ENCODE data around the gene ATRNL1. TPM values are rescaled to one million over a fixed set of nuclear protein-coding genes. Genes with fewer than 3 reads are reported as not detected.
"Not testable (repeated sequence)": the region's sequence is repeated elsewhere in the genome, so short reads cannot be mapped to it uniquely, and the experiment has no call there.

ATRNL1 gene
- total and polyA plus RNA-seq, 5 donors = 0.75 to 2.2 (median 2.0) TPM

GRCh38 chr10:115802911-115803310 lies 709.7 kb downstream of the ATRNL1 start:
- Histone ChIP-seq H3K4me1 (ENCODE audit: control insufficient read depth, insufficient read depth, low read length) (no peaks in the 10 kb centered on the region), H3K27ac (ENCODE audit: low read length) (no peak overlapping the region), H3K27me3 (ENCODE audit: control insufficient read depth, insufficient read depth) (no peaks in the 10 kb centered on the region), H3K9me3 (ENCODE audit: control insufficient read depth, low read length) (no peaks in the 10 kb centered on the region), H3K4me3 (ENCODE audit: low read length) (no peak overlapping the region)
- ATAC-seq (no peak), DNase-seq (no peak)
- intact Hi-C loops (cut with DNase I) = no loop called here

GRCh38 chr10:115814542-115814941 lies 721.4 kb downstream of the ATRNL1 start:
- no peak overlapping the region for H3K27ac ChIP-seq (ENCODE audit: low read length)
- 37% methylated on average over 2 of the region's 2 CpGs for WGBS
- intact Hi-C loops (cut with DNase I) = no loop called here
- no peak for DNase-seq
- H3K4me1 ChIP-seq (ENCODE audit: control insufficient read depth, insufficient read depth, low read length) = no peaks in the 10 kb centered on the region
- no peak for ATAC-seq
- no peaks in the 10 kb centered on the region for H3K9me3 ChIP-seq (ENCODE audit: control insufficient read depth, low read length)
- no peak overlapping the region for H3K4me3 ChIP-seq (ENCODE audit: low read length)
- no peaks in the 10 kb centered on the region for H3K27me3 ChIP-seq (ENCODE audit: control insufficient read depth, insufficient read depth)

GRCh38 chr10:115818012-115818411 lies 724.8 kb downstream of the ATRNL1 start:
- ATAC-seq (no peak), DNase-seq (no peak)
- H3K4me3 ChIP-seq (ENCODE audit: low read length) = no peak overlapping the region
- H3K9me3 ChIP-seq (ENCODE audit: control insufficient read depth, low read length) = no peaks in the 10 kb centered on the region
- WGBS = 35% methylated on average over 2 of the region's 2 CpGs
- no peak overlapping the region for H3K27ac ChIP-seq (ENCODE audit: low read length)
- H3K4me1 ChIP-seq (ENCODE audit: control insufficient read depth, insufficient read depth, low read length) = no peaks in the 10 kb centered on the region
- intact Hi-C loops (cut with DNase I) = no loop called here
- H3K27me3 ChIP-seq (ENCODE audit: control insufficient read depth, insufficient read depth) = no peaks in the 10 kb centered on the region

GRCh38 chr10:115826396-115826795 lies 733.2 kb downstream of the ATRNL1 start:
- ATAC-seq (no peak), DNase-seq (no peak)
- WGBS = 92% methylated on average over 9 of the region's 9 CpGs
- Histone ChIP-seq H3K9me3 (ENCODE audit: control insufficient read depth, low read length) (no peaks in the 10 kb centered on the region), H3K27ac (ENCODE audit: low read length) (no peak overlapping the region), H3K27me3 (ENCODE audit: control insufficient read depth, insufficient read depth) (no peaks in the 10 kb centered on the region), H3K4me1 (ENCODE audit: control insufficient read depth, insufficient read depth, low read length) (no peaks in the 10 kb centered on the region), H3K4me3 (ENCODE audit: low read length) (no peak overlapping the region)
- intact Hi-C loops (cut with DNase I) = loop anchor here in 1 of 4 donors (10.0 kb wide), 1 partner anchor 458 kb away; no protein-coding TSS in a partner anchor

- WGBS = 61% methylated on average over 6 of the region's 6 CpGs
- Histone ChIP-seq H3K9me3 (ENCODE audit: control insufficient read depth, low read length) (no peaks in the 10 kb centered on the region), H3K4me1 (ENCODE audit: control insufficient read depth, insufficient read depth, low read length) (no peaks in the 10 kb centered on the region), H3K4me3 (ENCODE audit: low read length) (no peak overlapping the region), H3K27me3 (ENCODE audit: control insufficient read depth, insufficient read depth) (no peaks in the 10 kb centered on the region), H3K27ac (ENCODE audit: low read length) (no peak overlapping the region)
- peak; percentile 63 to 67 for ATAC-seq
- intact Hi-C loops (cut with DNase I) = loop anchor here in 1 of 4 donors (10.0 kb wide), 1 partner anchor 457 kb away; no protein-coding TSS in a partner anchor
- DNase-seq = peak in 1 of 3 donors; percentile 52
Measured at GRCh38 chr10:115827231-115828009, 734.3 kb downstream of the ATRNL1 start.

GRCh38 chr10:115828182-115828581 lies 735.0 kb downstream of the ATRNL1 start:
- intact Hi-C loops (cut with DNase I) = loop anchor here in 1 of 4 donors (10.0 kb wide), 1 partner anchor 457 kb away; no protein-coding TSS in a partner anchor
- ATAC-seq = peak in 1 of 2 donors; percentile 35
- not testable (repeated sequence) for H3K27ac ChIP-seq (ENCODE audit: low read length)

GRCh38 chr10:115829521-115830205 lies 736.5 kb downstream of the ATRNL1 start:
- Histone ChIP-seq H3K27ac (ENCODE audit: low read length) (no peak overlapping the region), H3K27me3 (ENCODE audit: control insufficient read depth, insufficient read depth) (no peaks in the 10 kb centered on the region), H3K4me1 (ENCODE audit: control insufficient read depth, insufficient read depth, low read length) (no peaks in the 10 kb centered on the region), H3K4me3 (ENCODE audit: low read length) (no peak overlapping the region), H3K9me3 (ENCODE audit: control insufficient read depth, low read length) (no peaks in the 10 kb centered on the region)
- DNase-seq (no peak), ATAC-seq (peak; percentile 25 to 57)
- WGBS = 45% methylated on average over 3 of the region's 3 CpGs
- intact Hi-C loops (cut with DNase I) = loop anchor here in 2 of 4 donors (10.0 kb wide), 1 partner anchor 455 kb away; no protein-coding TSS in a partner anchor

More at GRCh38 chr10:115828182-115828581, 735.0 kb downstream of the ATRNL1 start:
- not testable (repeated sequence) for H3K27me3 ChIP-seq (ENCODE audit: control insufficient read depth, insufficient read depth); H3K4me3 ChIP-seq (ENCODE audit: low read length); H3K4me1 ChIP-seq (ENCODE audit: control insufficient read depth, insufficient read depth, low read length); H3K9me3 ChIP-seq (ENCODE audit: control insufficient read depth, low read length)
- WGBS = 71% methylated on average over 4 of the region's 4 CpGs
- peak in 2 of 3 donors; percentile 28 to 42 for DNase-seq

- 49% methylated on average over 3 of the region's 3 CpGs for whole genome bisulfite sequencing
- ATAC-seq (peak; percentile 54 to 66), DNase-seq (no peak)
- Histone ChIP-seq H3K4me1 (ENCODE audit: control insufficient read depth, insufficient read depth, low read length) (no peaks in the 10 kb centered on the region), H3K27ac (ENCODE audit: low read length) (no peak overlapping the region), H3K27me3 (ENCODE audit: control insufficient read depth, insufficient read depth) (no peaks in the 10 kb centered on the region), H3K4me3 (ENCODE audit: low read length) (no peak overlapping the region), H3K9me3 (ENCODE audit: control insufficient read depth, low read length) (no peaks in the 10 kb centered on the region)
- intact Hi-C loops (cut with DNase I) = loop anchor here in 1 of 4 donors (10.0 kb wide), 1 partner anchor 454 kb away; no protein-coding TSS in a partner anchor
Measured at GRCh38 chr10:115830265-115830970, 737.3 kb downstream of the ATRNL1 start.

- H3K27me3 ChIP-seq (ENCODE audit: control insufficient read depth, insufficient read depth) = no peaks in the 10 kb centered on the region
- WGBS = 46% methylated on average over 8 of the region's 8 CpGs
- peak; percentile 26 to 57 (median 47) for DNase-seq
- ATAC-seq = peak; percentile 40 to 75
- no peak overlapping the region for H3K4me3 ChIP-seq (ENCODE audit: low read length)
- intact Hi-C loops (cut with DNase I) = loop anchor here in 1 of 4 donors (10.0 kb wide), 1 partner anchor 454 kb away; no protein-coding TSS in a partner anchor
- no peak overlapping the region for H3K27ac ChIP-seq (ENCODE audit: low read length)
- no peaks in the 10 kb centered on the region for H3K4me1 ChIP-seq (ENCODE audit: control insufficient read depth, insufficient read depth, low read length)
- H3K9me3 ChIP-seq (ENCODE audit: control insufficient read depth, low read length) = no peaks in the 10 kb centered on the region
Measured at GRCh38 chr10:115831016-115831415, 737.9 kb downstream of the ATRNL1 start.

GRCh38 chr10:115833119-115833518 lies 740.0 kb downstream of the ATRNL1 start:
- no peaks in the 10 kb centered on the region for H3K4me1 ChIP-seq (ENCODE audit: control insufficient read depth, insufficient read depth, low read length)
- intact Hi-C loops (cut with DNase I) = loop anchor here in 1 of 4 donors (10.0 kb wide), 1 partner anchor 452 kb away; no protein-coding TSS in a partner anchor
- no peak overlapping the region for H3K4me3 ChIP-seq (ENCODE audit: low read length)
- ATAC-seq (no peak), DNase-seq (no peak)
- H3K27me3 ChIP-seq (ENCODE audit: control insufficient read depth, insufficient read depth) = no peaks in the 10 kb centered on the region
- no peak overlapping the region for H3K27ac ChIP-seq (ENCODE audit: low read length)
- 49% methylated on average over 4 of the region's 4 CpGs for WGBS
- H3K9me3 ChIP-seq (ENCODE audit: control insufficient read depth, low read length) = no peaks in the 10 kb centered on the region

Measured in right cardiac atrium (tissue), 5 donors.